ENCODE measurements around the gene TMEM207.
A peak's percentile ranks its signal among the peaks of the same experiment; 100 is the strongest.

GRCh38 chr3:190384309-190384756 is 65.4 kb downstream of the TMEM207 start:
- TF ChIP-seq CTCF (conservative IDR thresholded peaks at IDR 0.05; ENCODE audit: low read length) (peak; percentile 73), EZH2phosphoT487 (IDR thresholded peaks at IDR 0.05; ENCODE audit: borderline replicate concordance) (no peak)

Measured in Loucy (cell line).